Hair follicle dermal papilla cell (primary cell): Measurements from ENCODE around the gene FBL. TPM values are rescaled to one million over a fixed set of nuclear protein-coding genes. Genes with fewer than 3 reads are reported as not detected.

Experiments
- small RNA-seq: library from RNA; depleted of rRNA; stranded (forward); fragments of <200 nt; gene quantifications from one replicate; pipeline ENCODE3, GENCODE V24; 2012
- total RNA-seq: library from RNA; depleted of rRNA; stranded (reverse); fragments of >200 nt; gene quantifications from 2 replicates; pipeline ENCODE4 v1.2.3, GENCODE V29; 2012

FBL gene
- 52.9 and 54.0 TPM in 2 replicates for total RNA-seq

GRCh38 chr19:39845933-39846677, at the start of gene FBL:
Gene FBL, minus strand, starts transcription at chr19:39846379. Its CDS starts 79 bp downstream, at chr19:39846300.

GRCh38 chr19:39833464-39834286, 12.5 kb downstream of the FBL start, which contains the start of gene DYRK1B:
Gene DYRK1B, minus strand, starts transcription at chr19:39834162. Its CDS starts 2,295 bp downstream, at chr19:39831867.

Small RNA genes within 50 kb of the gene (small RNA-seq; reads per million reads assigned to genes)
- not detected for gene MIR6719

Other genes starting within 250 kb of the FBL start
- not detected in 2 replicates for gene LGALS13, start 243.9 kb downstream of the FBL start, total RNA-seq
- gene LGALS16, start 190.5 kb downstream of the FBL start, total RNA-seq = not detected in 2 replicates
- gene LGALS14, start 141.9 kb downstream of the FBL start, total RNA-seq = not detected in 2 replicates
- not detected in 2 replicates for gene CLC, start 108.3 kb downstream of the FBL start, total RNA-seq
- not detected in 2 replicates for gene LEUTX, start 67.5 kb downstream of the FBL start, total RNA-seq
- gene DYRK1B, start 12.2 kb downstream of the FBL start, total RNA-seq = 14.8 and 18.7 TPM in 2 replicates
- 0.32 and 0.36 TPM in 2 replicates for gene FCGBP, start 88.3 kb upstream of the FBL start, total RNA-seq
- 97.7 and 108 TPM in 2 replicates for gene PSMC4, start 124.8 kb upstream of the FBL start, total RNA-seq
- gene ZNF546, start 150.7 kb upstream of the FBL start, total RNA-seq = 3.0 and 4.7 TPM in 2 replicates
- gene ZNF780B, start 209.9 kb upstream of the FBL start, total RNA-seq = 12.0 and 16.4 TPM in 2 replicates
- gene ZNF780A, start 244.6 kb upstream of the FBL start, total RNA-seq = 11.2 and 13.8 TPM in 2 replicates